Effector memory CD8-positive, alpha-beta T cell (primary cell): ENCODE data around the gene PMM1.
"Not testable (repeated sequence)": the region's sequence is repeated elsewhere in the genome, so short reads cannot be mapped to it uniquely, and the experiment has no call there.

ENCODE experiments used
- ATAC-seq: fragments of 150-1000 bp; cut with Tn5 transposase; replicated peaks from 2 replicates; pipeline ENCODE4 v1.10.0; 2021; ENCODE audit warnings: mild to moderate bottlenecking, moderate library complexity
- DNase-seq, 3 experiments: peaks; one replicate each; pipeline ENCODE4 v3.0.0; 2021
- H3K27ac Mint-ChIP-seq, 2 donors: one replicate each; pipeline ENCODE4 v1.8.0; 2022; ENCODE audit warnings: mild to moderate bottlenecking in 2 of 2, mixed read lengths in 2 of 2, moderate library complexity in 2 of 2
- H3K27me3 Mint-ChIP-seq, 2 donors: one replicate each; pipeline ENCODE4 v1.8.0; 2022; ENCODE audit warnings: mixed read lengths in 2 of 2
- H3K36me3 Mint-ChIP-seq: one replicate; pipeline ENCODE4 v1.8.0; 2022; ENCODE audit warnings: mild to moderate bottlenecking, moderate library complexity, mixed read lengths; ENCODE audit not compliant: insufficient read depth
- H3K4me1 Mint-ChIP-seq, 2 donors: one replicate each; pipeline ENCODE4 v1.8.0; 2022; ENCODE audit warnings: low read depth in 2 of 2, mixed read lengths in 2 of 2
- H3K4me3 Mint-ChIP-seq, 2 donors: one replicate each; pipeline ENCODE4 v1.8.0; 2022; ENCODE audit warnings: mild to moderate bottlenecking in 2 of 2, mixed read lengths in 2 of 2, moderate library complexity in 2 of 2
- H3K9me3 Mint-ChIP-seq, 2 donors: one replicate each; pipeline ENCODE4 v1.8.0; 2022; ENCODE audit warnings: mixed read lengths in 2 of 2

Gene PMM1

DNA sequence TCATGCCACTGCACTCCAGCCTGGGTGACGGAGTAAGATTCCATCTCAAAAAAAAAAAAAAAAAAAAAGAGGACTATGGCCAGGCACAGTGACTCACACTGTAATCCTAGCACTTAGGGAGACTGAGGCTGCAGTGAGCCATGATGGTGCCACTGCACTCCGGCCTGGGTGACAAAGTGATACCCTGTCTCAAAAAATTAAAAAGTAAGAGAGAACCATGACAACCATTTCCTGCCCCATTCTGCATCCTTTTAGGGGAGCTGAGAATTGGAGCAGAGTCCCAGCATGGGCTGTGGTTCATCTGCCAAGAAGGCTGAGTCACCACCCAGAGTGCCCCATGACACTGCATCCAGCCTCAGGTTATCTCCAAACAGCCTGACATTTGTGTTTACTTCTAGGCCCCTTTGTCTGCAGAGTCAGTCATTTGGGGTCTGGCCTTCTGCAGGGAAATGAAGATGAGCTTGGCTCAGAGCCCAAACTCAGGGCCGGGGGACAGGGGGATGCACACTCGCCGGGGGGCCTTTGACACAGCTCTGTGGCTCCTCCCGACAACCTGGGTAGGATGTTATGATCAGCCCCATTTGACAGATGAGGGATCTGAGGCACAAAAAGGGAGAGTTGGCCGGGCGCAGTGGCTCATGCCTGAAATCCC, 24.1 kb downstream of the PMM1 start:
- H3K9me3 Mint-ChIP-seq, result no peaks in the 10 kb centered on the region
- H3K27me3 Mint-ChIP-seq, result peaks cover 7 to 25% of the 10 kb centered on the region in 2 donors
- no peak overlapping the region for H3K27ac Mint-ChIP-seq
- ATAC-seq (peak; percentile 41), DNase-seq (no peak)
- no peak overlapping the region for H3K4me3 Mint-ChIP-seq
- no peaks in the 10 kb centered on the region for H3K36me3 Mint-ChIP-seq
- no peaks in the 10 kb centered on the region for H3K4me1 Mint-ChIP-seq

DNA sequence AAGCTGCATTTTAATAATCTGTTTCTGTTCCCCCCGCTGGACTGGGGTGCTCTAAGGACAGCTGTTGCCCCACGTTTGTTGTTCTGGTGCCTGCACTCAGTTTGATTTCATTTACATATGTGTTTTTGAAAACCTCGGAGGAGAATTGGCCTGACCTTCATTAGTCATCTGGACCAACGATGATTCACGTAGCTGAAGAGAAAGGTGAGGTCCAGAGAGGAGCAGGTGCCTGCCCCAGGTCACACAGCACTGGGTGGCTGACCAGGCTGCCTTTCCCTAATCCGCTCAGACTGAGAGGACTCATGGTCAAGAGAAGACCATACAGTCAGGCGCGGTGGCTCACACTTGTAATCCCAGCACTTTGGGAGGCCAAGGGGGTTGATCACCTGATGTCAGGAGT, 25.1 kb downstream of the PMM1 start:
- Mint-ChIP-seq H3K27ac (no peak overlapping the region), H3K9me3 (no peaks in the 10 kb centered on the region), H3K36me3 (no peaks in the 10 kb centered on the region), H3K4me1 (no peaks in the 10 kb centered on the region), H3K27me3 (peaks cover 7 to 35% of the 10 kb centered on the region in 2 donors), H3K4me3 (no peak overlapping the region)
- ATAC-seq (no peak), DNase-seq (no peak)

DNA sequence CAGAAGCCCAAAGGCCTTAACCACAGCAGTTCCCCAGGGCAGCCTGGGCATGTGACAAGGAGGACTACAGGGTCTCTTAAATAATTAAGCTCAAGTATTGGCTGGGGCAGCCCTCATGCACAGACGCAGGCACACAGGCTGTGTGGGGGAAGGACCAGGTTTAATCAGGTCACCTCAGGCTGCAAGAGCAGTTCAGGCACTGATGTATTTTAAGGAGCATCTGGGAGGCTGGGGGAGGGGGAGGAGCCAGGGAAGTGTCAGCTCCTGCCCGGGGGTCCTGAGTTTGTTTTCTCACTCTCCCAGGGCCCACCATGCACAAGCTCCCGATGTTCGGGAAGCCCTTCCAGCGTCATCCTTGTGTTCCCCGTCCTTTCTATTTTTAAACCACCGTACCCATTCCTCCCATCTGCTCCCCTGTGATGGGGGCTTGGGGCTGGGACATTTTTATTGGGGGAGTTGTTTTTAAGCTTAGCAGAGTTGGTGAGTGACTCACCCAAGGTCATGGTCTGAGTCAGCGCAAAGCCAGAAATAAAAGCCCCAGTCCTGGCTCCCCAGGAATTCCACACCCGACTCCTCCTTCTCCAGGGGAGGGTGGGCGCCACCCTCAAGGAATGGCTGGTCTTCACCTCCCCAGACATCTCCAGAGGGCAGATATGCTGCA, 26.5 kb downstream of the PMM1 start:
- no peaks in the 10 kb centered on the region for H3K4me1 Mint-ChIP-seq
- ATAC-seq (no peak), DNase-seq (no peak)
- no peak overlapping the region for H3K4me3 Mint-ChIP-seq
- H3K36me3 Mint-ChIP-seq, result no peaks in the 10 kb centered on the region
- H3K9me3 Mint-ChIP-seq, result no peaks in the 10 kb centered on the region
- peaks cover 7 to 44% of the 10 kb centered on the region in 2 donors for H3K27me3 Mint-ChIP-seq
- no peak overlapping the region for H3K27ac Mint-ChIP-seq

DNA sequence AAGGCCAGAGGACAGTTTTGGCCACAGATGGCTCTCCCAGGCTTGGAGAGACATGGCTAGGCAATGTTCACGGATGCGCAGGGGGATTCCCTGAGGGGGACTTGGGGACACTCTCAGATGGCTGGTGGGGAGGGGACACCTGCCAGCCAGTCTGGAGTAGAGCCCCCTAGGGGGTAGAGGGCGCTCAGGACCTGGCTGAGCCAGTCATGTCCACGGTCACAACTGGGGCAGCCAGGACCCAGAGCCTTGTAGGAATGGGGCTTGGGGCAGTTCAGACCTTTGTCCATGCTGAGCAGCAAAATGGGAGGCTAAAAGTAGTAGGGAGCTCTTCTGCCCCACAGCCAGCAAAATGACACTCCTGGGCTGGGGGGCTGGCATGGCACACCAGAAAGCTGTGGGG, 27.2 kb downstream of the PMM1 start:
- no peak for ATAC-seq
- Mint-ChIP-seq H3K9me3 (no peaks in the 10 kb centered on the region), H3K4me3 (no peak overlapping the region), H3K27ac (no peak overlapping the region), H3K4me1 (no peaks in the 10 kb centered on the region), H3K27me3 (peaks cover 13 to 51% of the 10 kb centered on the region in 2 donors), H3K36me3 (no peaks in the 10 kb centered on the region)
- no peak for DNase-seq

DNA sequence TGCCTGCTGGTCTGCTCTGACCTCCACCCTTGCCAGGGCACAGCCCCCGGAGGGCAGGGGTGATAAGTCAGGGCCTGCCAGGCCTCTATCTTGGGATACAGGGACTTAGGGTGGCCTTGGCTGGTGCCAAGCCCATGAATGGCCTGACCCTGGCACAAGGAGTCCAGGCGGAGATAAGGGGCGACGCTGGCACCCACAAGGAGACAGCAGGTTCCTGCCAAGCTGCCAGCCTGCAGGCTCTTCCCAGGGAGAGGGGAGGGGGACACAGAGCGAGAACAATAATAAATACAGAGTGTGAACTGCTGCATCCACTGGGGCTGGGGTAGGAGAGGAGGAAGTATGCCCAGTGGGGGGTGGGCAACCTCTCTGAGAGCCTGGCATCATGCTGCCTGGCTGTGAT, 27.9 kb downstream of the PMM1 start:
- peaks cover 16 to 58% of the 10 kb centered on the region in 2 donors for H3K27me3 Mint-ChIP-seq
- ATAC-seq (no peak), DNase-seq (no peak)
- no peaks in the 10 kb centered on the region for H3K36me3 Mint-ChIP-seq
- H3K27ac Mint-ChIP-seq, result no peak overlapping the region
- H3K4me1 Mint-ChIP-seq, result no peaks in the 10 kb centered on the region
- no peak overlapping the region for H3K4me3 Mint-ChIP-seq
- H3K9me3 Mint-ChIP-seq, result no peaks in the 10 kb centered on the region

DNA sequence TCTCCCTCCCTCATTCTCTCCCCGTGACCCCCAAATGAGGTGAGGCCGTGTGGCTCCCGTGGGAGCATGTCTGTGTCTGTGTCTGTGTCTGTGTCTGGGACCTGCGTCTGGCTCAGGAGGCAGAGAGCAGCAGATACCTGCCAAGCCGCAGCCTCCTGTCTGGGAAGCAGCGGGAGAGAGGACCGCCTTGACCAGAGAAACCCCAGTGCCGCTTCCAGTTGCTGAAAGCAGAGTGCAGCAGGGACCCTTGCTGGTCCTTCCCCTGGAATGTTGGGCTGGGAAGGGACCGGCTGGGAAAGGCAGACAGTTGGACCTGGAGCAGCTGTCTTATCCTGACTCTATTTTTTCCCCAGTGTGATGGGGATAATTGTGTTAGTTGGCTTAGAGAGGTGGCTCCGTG, 28.3 kb downstream of the PMM1 start:
- no peak for DNase-seq
- H3K4me3 Mint-ChIP-seq, result no peak overlapping the region
- ATAC-seq, result no peak
- no peaks in the 10 kb centered on the region for H3K36me3 Mint-ChIP-seq
- no peak overlapping the region for H3K27ac Mint-ChIP-seq
- H3K27me3 Mint-ChIP-seq, result peaks cover 20 to 62% of the 10 kb centered on the region in 2 donors
- H3K4me1 Mint-ChIP-seq, result no peaks in the 10 kb centered on the region
- H3K9me3 Mint-ChIP-seq, result no peaks in the 10 kb centered on the region

DNA sequence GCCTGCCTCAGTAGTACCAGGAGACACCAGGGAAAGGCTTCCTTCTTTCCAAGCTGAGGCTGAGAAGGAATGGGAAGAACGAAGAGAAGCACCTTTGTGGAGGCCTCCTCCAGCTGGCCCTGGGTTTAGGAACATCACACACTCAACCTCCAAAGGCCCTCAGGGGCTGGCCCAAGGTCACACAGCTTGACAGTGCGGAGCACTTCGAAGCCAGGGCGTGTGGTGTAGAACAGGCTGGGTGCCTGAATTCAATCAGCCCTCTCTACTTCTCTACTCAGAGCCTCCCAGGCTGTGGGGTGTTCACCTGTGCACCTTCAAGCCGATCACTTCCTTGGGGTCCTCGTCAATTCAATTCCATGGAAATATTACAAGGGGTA, 29.6 kb downstream of the PMM1 start:
- DNase-seq (no peak), ATAC-seq (no peak)
- H3K27me3 Mint-ChIP-seq, result peaks cover 23 to 75% of the 10 kb centered on the region in 2 donors
- no peaks in the 10 kb centered on the region for H3K36me3 Mint-ChIP-seq
- no peak overlapping the region for H3K4me3 Mint-ChIP-seq
- no peaks in the 10 kb centered on the region for H3K4me1 Mint-ChIP-seq
- no peak overlapping the region for H3K27ac Mint-ChIP-seq
- no peaks in the 10 kb centered on the region for H3K9me3 Mint-ChIP-seq

DNA sequence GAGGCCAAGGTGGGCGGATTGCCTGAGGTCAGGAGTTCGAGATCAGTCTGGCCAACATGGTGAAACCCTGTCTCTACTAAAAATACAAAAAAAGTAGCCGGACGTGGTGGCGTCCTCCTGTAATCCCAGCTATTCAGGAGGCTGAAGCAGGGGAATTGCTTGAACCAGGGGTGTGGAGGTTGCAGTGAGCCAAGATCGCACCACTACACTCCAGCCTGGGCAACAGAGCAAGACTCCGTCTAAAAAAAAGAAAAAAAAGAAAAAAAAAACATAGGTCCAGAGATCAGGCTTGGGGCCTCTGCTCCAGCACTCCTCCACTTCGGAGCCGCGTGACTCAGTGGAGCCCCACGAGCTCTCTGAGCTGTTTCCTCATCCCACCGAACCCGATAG, 31.4 kb downstream of the PMM1 start:
- not testable (repeated sequence) for H3K9me3 Mint-ChIP-seq, DNase-seq, H3K36me3 Mint-ChIP-seq, ATAC-seq, H3K4me1 Mint-ChIP-seq, H3K4me3 Mint-ChIP-seq, H3K27ac Mint-ChIP-seq
- H3K27me3 Mint-ChIP-seq, result peaks cover 23 to 86% of the 10 kb centered on the region in 2 donors

DNA sequence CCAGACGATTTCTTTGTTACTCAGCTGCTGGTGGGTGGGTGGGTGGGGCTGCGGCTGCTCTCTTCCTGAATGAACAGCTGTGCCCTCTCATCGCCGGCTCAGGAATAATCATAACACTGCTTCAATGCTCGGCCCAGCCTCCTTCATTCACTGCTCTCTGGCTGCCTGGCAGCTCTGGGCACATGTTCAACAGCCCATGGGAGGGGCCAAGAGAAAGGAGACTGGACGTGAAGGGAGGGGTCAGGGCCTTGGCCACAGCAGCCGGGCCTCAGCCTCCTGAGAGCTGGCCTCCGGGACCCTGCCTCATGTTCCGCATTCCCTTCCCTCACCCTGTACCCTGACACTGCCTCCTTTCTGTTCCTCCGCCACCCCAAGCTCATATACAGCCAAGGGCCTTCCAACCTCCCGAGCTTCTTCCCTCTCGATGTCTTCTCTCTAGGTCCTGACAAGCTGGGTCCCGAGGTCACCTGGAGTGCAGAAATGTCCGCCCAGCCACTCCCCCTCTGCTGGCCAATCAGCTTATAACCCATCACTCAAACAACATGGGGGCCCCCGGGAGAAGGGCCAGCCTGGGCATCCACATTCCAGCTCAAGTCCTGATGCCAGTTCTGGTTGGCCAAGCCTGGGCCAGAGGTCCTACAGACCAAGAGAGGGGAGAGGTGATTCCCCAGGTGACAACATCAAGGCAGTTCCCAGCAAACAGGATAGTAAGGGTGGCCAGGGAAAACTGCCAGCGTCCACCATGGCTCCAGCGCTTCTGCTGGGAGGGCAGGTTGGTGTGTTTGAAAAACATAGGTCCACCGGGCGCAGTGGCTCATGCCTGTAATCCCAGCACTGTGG, 32.0 kb downstream of the PMM1 start:
- Mint-ChIP-seq H3K36me3 (no peaks in the 10 kb centered on the region), H3K4me3 (no peak overlapping the region), H3K27me3 (peaks cover 23 to 87% of the 10 kb centered on the region in 2 donors), H3K9me3 (no peaks in the 10 kb centered on the region), H3K4me1 (no peaks in the 10 kb centered on the region), H3K27ac (no peak overlapping the region)
- DNase-seq (no peak), ATAC-seq (no peak)

DNA sequence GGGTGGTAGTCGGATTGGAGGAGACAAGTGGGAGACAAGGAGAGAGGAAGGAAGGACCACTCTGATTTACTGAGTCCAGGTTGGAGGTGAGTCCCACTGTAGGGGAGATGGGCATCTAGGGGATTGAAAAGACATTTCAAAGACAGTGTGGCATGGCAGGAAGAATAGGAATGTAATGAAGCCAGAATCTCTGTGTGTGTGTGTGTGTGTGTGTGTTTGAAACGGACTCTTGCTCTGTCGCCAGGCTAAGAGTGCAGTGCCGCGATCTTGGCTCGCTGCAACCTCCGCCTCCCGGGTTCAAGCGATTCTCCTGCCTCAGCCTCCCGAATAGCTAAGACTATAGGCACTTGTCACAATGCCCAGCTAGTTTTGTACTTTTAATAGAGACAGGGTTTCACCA, 33.1 kb downstream of the PMM1 start:
- no peaks in the 10 kb centered on the region for H3K9me3 Mint-ChIP-seq
- H3K4me3 Mint-ChIP-seq, result no peak overlapping the region
- H3K27ac Mint-ChIP-seq, result no peak overlapping the region
- peaks cover 3 to 4% of the 10 kb centered on the region in 2 donors for H3K4me1 Mint-ChIP-seq
- DNase-seq, result no peak
- no peak for ATAC-seq
- H3K27me3 Mint-ChIP-seq, result peaks cover 23 to 85% of the 10 kb centered on the region in 2 donors
- no peaks in the 10 kb centered on the region for H3K36me3 Mint-ChIP-seq

DNA sequence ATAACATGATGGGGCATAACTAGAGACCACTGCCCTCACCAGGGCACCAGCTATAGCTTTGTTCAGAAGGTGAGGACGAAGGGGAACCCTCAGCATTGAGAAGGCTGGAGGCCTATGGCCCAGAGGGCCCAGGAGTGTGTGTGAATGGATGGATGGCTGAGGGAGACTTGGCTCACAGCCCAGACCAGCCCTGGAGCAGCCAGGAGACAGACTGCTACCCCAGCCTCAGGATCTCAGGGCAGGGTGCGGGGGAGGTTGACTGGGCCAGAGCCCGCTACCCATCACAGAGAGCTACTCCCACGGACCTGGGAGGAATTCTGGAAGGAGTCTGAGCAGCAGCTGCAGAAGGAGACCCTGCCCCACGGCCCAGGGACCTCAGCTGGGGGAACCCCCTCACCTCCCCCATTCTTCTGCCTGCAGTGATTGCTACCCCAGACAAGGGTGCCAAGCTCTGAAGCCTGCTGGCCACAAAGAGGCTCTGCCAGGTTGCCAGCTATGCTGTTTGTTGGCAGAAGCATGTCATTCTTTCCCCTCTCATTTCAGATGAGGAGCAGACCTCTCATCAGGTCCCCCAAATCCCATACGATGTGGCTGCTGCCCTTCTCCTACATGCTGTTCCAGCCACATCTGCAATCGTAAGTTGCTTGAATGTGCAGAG, 34.2 kb downstream of the PMM1 start:
- peaks cover 16 to 74% of the 10 kb centered on the region in 2 donors for H3K27me3 Mint-ChIP-seq
- H3K4me3 Mint-ChIP-seq, result no peak overlapping the region
- DNase-seq (no peak), ATAC-seq (no peak)
- no peak overlapping the region for H3K27ac Mint-ChIP-seq
- no peaks in the 10 kb centered on the region for H3K36me3 Mint-ChIP-seq
- H3K4me1 Mint-ChIP-seq, result peaks cover 3 to 4% of the 10 kb centered on the region in 2 donors
- H3K9me3 Mint-ChIP-seq, result no peaks in the 10 kb centered on the region

DNA sequence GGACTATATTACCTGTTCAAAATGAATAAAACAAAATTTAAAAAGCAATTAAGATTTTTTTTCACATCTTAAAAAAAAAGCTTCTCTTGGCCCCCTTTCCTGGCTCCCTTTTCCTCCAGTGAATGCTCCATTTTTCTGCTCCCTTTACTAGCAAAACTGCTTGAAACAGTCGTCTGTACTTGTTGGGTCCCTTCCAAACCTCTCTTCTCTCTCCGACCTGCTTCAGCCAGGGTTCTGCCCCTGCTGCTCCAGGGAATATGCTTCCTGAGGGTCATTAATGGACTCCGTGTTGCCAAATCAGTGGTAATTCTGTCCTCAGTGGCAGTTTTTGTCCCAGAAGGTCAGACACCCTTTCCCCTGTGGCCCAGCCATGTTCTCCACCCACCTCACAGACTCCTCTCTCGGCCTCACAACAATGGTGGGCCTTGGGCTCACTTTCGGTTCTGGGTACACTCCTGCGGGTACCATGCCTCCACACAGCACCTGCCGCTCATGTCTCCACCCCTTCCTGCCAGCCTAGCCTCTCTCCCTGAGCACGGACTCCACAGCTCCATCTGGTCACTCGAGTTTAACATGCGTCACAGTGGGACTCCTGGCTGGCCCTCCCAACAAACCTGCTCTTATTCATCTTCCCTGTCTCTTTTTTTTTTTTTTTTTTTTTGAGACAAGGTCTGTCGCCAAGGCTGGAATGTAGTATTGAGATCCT, 37.6 kb downstream of the PMM1 start:
- no peak overlapping the region for H3K27ac Mint-ChIP-seq
- peaks cover 3 to 4% of the 10 kb centered on the region in 2 donors for H3K4me1 Mint-ChIP-seq
- ATAC-seq, result no peak
- H3K4me3 Mint-ChIP-seq, result no peak overlapping the region
- no peak for DNase-seq
- peaks cover 10 to 45% of the 10 kb centered on the region in 2 donors for H3K27me3 Mint-ChIP-seq
- H3K36me3 Mint-ChIP-seq, result no peaks in the 10 kb centered on the region
- H3K9me3 Mint-ChIP-seq, result no peaks in the 10 kb centered on the region

DNA sequence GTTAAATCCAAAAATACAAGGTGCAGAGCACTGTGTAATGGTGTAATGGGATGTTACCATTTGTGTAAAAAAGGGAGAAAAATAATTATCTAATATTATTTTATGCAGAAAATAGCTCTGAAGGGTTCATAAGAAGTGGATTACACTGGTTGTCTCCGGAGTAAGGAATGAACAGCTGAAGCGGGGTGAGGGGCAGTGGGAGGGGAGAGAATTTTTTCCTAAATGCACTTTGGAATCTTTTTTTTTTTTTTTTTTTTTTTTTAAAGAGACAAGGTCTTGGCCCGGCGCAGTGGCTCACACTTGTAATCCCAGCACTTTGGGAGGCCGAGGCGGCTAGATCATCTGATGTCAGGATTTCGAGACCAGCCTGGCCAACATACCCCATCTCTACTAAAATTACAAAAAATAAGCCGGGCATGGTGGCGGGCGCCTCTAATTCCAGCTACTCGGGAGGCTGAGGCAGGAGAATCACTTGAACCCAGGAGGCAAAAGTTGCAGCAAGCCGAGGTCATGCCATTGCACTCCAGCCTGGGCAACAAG, 38.6 kb downstream of the PMM1 start:
- no peak for DNase-seq
- Mint-ChIP-seq H3K36me3 (no peaks in the 10 kb centered on the region), H3K9me3 (no peaks in the 10 kb centered on the region), H3K4me3 (no peak overlapping the region), H3K27ac (no peak overlapping the region), H3K27me3 (peaks cover 0 to 35% of the 10 kb centered on the region in 2 donors), H3K4me1 (peaks cover 3 to 4% of the 10 kb centered on the region in 2 donors)
- no peak for ATAC-seq
